Uterus (tissue), 4 donors: ENCODE results near the gene CCDC91. TPM values are rescaled to one million over a fixed set of nuclear protein-coding genes. Genes with fewer than 3 reads are reported as not detected.
A peak's percentile ranks its signal among the peaks of the same experiment; 100 is the strongest.

Experiments
- DNase-seq, 2 donors: peaks; one replicate each; pipeline ENCODE4 v3.0.0-alpha.2; 2019 to 2020
- H3K27ac ChIP-seq, 2 donors: fragments of 200-600 bp; sonication (generic); 1 replicate in 1 of 2; 2 replicates in 1 of 2; pipeline ENCODE4 v1.5.1; 2016 to 2018
- H3K27me3 ChIP-seq, 2 donors: fragments of 200-600 bp; sonication (generic); one replicate each; pipeline ENCODE4 v1.5.1; 2018 to 2019; ENCODE audit warnings: control low read depth in 1 of 2
- H3K36me3 ChIP-seq, 2 donors: fragments of 200-600 bp; sonication (generic); one replicate each; pipeline ENCODE4 v1.5.1; 2019; ENCODE audit warnings: control low read depth in 1 of 2
- H3K4me1 ChIP-seq, 2 donors: fragments of 200-600 bp; sonication (generic); one replicate each; pipeline ENCODE4 v1.5.1; 2018 to 2019; ENCODE audit warnings: control low read depth in 1 of 2
- H3K4me3 ChIP-seq, 2 donors: fragments of 200-600 bp; sonication (generic); 1 replicate in 1 of 2; 2 replicates in 1 of 2; pipeline ENCODE4 v1.5.1; 2018 to 2019; ENCODE audit warnings: mild to moderate bottlenecking in 1 of 2
- H3K9me3 ChIP-seq, 2 donors: fragments of 200-600 bp; sonication (generic); one replicate each; pipeline ENCODE4 v1.5.1; 2019; ENCODE audit warnings: control low read depth in 1 of 2
- POLR2A ChIP-seq, 2 donors: fragments of 450-650 bp; IDR thresholded peaks; one replicate each; pipeline ENCODE4 v1.6.1; 2016; ENCODE audit warnings: antibody characterized with exemption in 2 of 2, mild to moderate bottlenecking in 1 of 2, moderate library complexity in 1 of 2
- intact Hi-C: fragments of 100-400 bp; cut with DNase I; formaldehyde crosslinking; loops from one replicate; pipeline ENCODE4 v1.15.1; 2023; ENCODE audit warnings: low total_unique reads
- total RNA-seq, 4 donors: library from RNA; depleted of rRNA in 3 of 4; stranded (reverse); fragments of >200 nt in 3 of 4; gene quantifications; one replicate each; pipeline versions ENCODE4 v1.1.0 to v1.2.4, GENCODE V29; 2014 to 2023
- TF ChIP-seq, protein P1 (sequence below), 4 experiments: fragments of 200-600 bp in 2 of 4; fragments of 450-650 bp in 2 of 4; sonication (generic) in 2 of 4; IDR thresholded peaks; one replicate each; pipeline ENCODE4 v1.5.1; 2016 to 2019; ENCODE audit warnings: antibody characterized with exemption in 4 of 4, mild to moderate bottlenecking in 2 of 4, moderate library complexity in 1 of 4
- donor health status: DM: yes; HTN: yes; CAD: no.

The CCDC91 gene
- total RNA-seq, 4 donors from 2014 or later, result 24.7 to 49.7 (median 41.0) TPM

DNA sequence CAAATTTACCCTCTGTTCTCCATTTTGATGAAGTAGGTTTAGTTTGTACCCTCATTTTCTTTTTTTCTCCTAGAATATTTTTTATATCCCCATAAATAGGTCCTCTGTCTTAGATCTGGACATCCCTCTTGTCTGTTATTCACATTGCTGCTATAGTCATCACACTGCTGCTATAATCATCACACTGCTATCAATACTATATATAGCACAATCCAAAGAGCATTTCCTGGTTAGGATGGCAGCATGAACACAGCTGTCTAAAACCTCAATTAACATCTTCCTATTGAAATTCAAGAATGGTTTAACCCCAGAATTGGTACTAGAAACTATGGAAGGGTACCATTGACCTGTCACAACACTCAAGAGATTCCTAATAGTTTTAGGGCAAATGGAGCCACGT, 27.6 kb upstream of the CCDC91 start:
- no peaks in the 10 kb centered on the region for H3K4me1 ChIP-seq
- no peak overlapping the region for H3K4me3 ChIP-seq
- H3K36me3 ChIP-seq, result no peaks in the 10 kb centered on the region
- no peaks in the 10 kb centered on the region for H3K9me3 ChIP-seq
- no peak overlapping the region for H3K27ac ChIP-seq
- intact Hi-C loops, result no loop called here
- H3K27me3 ChIP-seq, result no peaks in the 10 kb centered on the region
- no peak for DNase-seq
- no peak for TF ChIP-seq POLR2A (IDR thresholded peaks at IDR 0.05)
- TF ChIP-seq, protein P1, sequence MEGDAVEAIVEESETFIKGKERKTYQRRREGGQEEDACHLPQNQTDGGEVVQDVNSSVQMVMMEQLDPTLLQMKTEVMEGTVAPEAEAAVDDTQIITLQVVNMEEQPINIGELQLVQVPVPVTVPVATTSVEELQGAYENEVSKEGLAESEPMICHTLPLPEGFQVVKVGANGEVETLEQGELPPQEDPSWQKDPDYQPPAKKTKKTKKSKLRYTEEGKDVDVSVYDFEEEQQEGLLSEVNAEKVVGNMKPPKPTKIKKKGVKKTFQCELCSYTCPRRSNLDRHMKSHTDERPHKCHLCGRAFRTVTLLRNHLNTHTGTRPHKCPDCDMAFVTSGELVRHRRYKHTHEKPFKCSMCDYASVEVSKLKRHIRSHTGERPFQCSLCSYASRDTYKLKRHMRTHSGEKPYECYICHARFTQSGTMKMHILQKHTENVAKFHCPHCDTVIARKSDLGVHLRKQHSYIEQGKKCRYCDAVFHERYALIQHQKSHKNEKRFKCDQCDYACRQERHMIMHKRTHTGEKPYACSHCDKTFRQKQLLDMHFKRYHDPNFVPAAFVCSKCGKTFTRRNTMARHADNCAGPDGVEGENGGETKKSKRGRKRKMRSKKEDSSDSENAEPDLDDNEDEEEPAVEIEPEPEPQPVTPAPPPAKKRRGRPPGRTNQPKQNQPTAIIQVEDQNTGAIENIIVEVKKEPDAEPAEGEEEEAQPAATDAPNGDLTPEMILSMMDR (IDR thresholded peaks at IDR 0.05), result no peak

GRCh38 chr12:28164644-28165275, 25.5 kb upstream of the CCDC91 start:
- intact Hi-C loops, result no loop called here
- TF ChIP-seq, protein P1 (IDR thresholded peaks at IDR 0.05), result no peak
- TF ChIP-seq POLR2A (IDR thresholded peaks at IDR 0.05), result no peak
- Histone ChIP-seq H3K27ac (no peak overlapping the region), H3K9me3 (no peaks in the 10 kb centered on the region), H3K4me1 (no peaks in the 10 kb centered on the region), H3K27me3 (no peaks in the 10 kb centered on the region), H3K36me3 (no peaks in the 10 kb centered on the region), H3K4me3 (no peak overlapping the region)
- DNase-seq, result no peak

DNA sequence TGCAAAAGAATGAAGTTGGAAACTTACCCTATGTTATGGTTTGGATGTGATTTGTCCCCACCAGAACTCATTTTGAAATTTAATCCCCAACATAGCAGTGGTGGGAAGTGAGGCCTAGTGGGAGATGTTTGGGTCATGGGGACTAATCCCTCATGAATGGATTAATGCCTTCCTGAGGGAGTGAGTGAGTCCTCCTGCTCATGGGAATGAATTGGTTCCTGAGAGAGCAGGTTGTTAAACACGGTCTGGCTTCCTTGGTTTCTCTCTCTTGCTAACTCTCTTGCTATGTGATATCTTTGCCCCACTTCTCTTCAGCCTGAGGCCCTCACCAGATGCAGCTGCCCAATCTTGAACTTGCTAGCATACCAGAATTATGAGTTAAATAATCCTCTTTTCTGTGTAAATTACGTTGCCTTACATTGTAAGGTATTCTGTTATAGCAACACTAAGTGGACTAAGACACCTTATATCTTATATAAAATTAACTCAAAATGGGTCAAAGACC, 22.2 kb upstream of the CCDC91 start:
- no peak for DNase-seq
- Histone ChIP-seq H3K27me3 (no peaks in the 10 kb centered on the region), H3K27ac (no peak overlapping the region), H3K4me3 (no peak overlapping the region), H3K4me1 (no peaks in the 10 kb centered on the region), H3K36me3 (no peaks in the 10 kb centered on the region), H3K9me3 (no peaks in the 10 kb centered on the region)
- intact Hi-C loops, result no loop called here
- TF ChIP-seq POLR2A (IDR thresholded peaks at IDR 0.05), result no peak
- TF ChIP-seq, protein P1 (IDR thresholded peaks at IDR 0.05), result no peak

DNA sequence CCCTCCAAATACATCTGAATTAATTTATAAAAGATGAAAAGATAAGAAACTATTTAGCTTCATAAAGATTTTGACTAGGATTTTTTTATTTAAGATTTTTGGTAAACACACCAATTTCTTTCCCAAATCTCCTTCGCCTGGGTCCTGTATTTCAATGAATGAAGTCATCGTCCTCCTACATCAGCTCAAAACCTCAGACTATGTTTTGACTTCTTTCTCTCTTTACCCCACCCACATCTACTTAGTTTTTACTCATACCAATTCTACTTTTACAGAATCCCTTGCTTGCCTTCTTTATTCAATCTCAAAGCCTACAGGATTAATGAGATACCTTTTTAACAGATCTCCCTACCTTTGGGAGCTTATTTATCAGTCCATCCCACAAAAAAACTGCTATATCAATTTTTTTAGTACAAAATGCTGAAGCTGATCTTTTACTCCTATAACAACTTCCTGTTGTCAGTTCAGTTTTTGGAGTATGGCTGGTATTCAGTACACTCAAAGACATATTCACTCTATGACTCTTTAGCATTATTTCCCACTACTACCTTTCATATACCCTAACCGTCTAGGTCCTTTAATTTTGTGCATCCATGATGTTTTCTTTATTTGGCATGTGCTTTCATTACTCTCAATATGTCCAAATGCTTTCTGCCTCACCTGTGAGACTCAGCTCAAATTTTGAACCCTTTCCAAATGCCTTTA, 18.7 kb upstream of the CCDC91 start:
- DNase-seq, result no peak
- Histone ChIP-seq H3K4me1 (no peaks in the 10 kb centered on the region), H3K27me3 (no peaks in the 10 kb centered on the region), H3K4me3 (no peak overlapping the region), H3K9me3 (no peaks in the 10 kb centered on the region), H3K27ac (no peak overlapping the region), H3K36me3 (no peaks in the 10 kb centered on the region)
- no peak for TF ChIP-seq POLR2A (IDR thresholded peaks at IDR 0.05)
- TF ChIP-seq, protein P1 (IDR thresholded peaks at IDR 0.05), result no peak
- intact Hi-C loops, result no loop called here

GRCh38 chr12:28172434-28173030, 17.7 kb upstream of the CCDC91 start:
- no peak for TF ChIP-seq POLR2A (IDR thresholded peaks at IDR 0.05)
- TF ChIP-seq, protein P1 (IDR thresholded peaks at IDR 0.05), result peak in 2 of 4 experiments; percentile 32 to 38
- no peaks in the 10 kb centered on the region for H3K9me3 ChIP-seq
- H3K4me1 ChIP-seq, result no peaks in the 10 kb centered on the region
- no peaks in the 10 kb centered on the region for H3K36me3 ChIP-seq
- H3K27me3 ChIP-seq, result no peaks in the 10 kb centered on the region
- intact Hi-C loops, result no loop called here
- H3K4me3 ChIP-seq, result no peak overlapping the region
- DNase-seq, result no peak
- H3K27ac ChIP-seq, result no peak overlapping the region
